ENCODE results near the gene GNAI2.

DNA sequence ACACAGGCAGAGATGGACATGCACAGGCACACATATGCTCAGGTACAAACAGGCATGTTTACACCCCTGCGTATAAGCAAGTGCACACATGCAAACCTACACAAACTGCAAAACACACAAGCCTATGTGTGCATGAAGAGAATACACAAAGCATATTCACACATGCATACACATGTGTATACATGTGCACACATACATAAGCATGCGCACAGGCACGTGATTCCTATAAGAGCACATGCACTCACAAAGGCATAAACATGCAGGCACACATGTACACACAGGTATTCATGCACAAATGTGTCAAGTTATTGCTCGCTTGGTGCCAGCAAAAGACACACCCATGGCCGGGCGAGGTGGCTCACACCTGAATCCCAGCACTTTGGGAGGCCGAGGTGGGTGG lies 46.0 kb upstream of the GNAI2 start:
- TF ChIP-seq CTCF (IDR thresholded peaks at IDR 0.05), result no peak
- no peak for TF ChIP-seq POLR2A (IDR thresholded peaks at IDR 0.05; ENCODE audit: low read depth)
